GM19043 (cell line): ENCODE measurements around the gene CHMP4A.

Experiments
- ATAC-seq: cut with Tn5 transposase; IDR thresholded peaks from one replicate; pipeline ENCODE4 v1.9.1; 2021; ENCODE audit warnings: low read depth; ENCODE audit not compliant: unreplicated experiment

CHMP4A gene

DNA sequence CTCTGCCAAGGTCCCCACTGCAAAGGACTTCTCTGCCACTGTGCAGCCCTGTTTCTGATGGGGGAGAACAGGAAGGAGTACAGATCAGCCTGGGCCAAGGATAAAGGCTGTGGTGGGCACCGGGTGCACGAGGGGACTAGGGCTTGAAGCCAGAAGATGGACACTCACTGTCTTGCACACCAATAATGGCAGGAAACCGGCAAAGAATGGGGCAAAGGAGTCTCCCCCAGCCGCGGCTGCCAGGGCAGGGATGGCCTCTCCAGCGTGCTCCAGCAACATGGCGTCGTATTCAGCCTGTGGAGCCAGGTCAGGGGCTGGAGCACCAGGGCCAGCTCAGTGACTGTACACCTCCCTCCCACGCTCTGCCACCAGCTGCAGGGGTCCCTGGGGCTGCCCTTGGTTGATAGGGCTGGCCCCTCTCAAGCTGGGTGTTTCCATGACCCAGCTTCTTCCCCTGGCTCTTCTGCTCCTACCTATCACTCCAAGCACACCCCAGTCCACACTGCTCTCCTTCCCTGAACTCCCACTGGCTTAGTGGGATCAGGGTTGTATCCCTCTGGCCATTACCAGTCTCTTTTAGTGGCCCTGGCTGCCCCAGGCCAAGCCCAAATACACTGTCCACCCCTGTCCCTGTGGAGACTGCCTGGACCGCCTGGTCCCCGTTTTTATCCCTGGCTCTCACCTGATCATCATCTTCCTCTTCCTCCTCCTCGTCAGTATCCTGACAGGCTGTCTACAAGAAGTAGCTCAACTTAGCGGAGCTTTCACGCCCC is 31.0 kb downstream of the CHMP4A start:
- ATAC-seq: no peak

DNA sequence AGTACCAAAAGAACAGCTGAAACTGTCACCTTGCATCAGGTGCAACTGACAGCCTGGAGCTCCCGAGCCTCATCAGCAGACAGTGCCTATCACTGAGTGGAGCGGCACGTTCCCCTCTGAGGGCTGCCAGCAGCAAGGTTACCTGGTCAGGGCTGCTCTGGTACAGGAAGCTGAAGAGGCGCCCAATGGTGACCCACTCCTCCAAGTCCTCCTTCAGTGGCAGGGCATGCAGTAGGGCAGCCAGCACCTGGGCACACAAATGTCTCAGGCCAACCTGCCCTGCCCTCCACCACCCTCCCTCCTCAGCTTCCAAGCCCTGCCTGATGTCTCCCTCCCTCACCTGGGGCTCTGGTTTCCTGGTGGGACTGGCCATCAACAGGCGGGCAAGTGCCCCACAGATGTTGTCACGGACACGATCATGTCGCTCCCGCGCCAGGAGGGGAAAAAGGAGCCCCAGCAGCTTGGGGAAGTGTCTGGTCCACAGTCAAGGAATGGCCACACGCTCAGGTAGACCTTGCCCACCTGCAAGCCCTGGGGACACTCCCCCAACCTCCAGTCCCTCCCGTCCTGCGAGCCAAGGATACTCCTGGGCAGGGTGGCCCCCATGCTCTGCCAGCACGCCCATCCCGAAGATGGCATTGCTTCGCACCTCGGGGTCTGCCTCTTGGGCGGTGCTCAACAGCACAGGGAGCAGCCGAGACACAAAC is 31.8 kb downstream of the CHMP4A start:
- ATAC-seq: no peak

DNA sequence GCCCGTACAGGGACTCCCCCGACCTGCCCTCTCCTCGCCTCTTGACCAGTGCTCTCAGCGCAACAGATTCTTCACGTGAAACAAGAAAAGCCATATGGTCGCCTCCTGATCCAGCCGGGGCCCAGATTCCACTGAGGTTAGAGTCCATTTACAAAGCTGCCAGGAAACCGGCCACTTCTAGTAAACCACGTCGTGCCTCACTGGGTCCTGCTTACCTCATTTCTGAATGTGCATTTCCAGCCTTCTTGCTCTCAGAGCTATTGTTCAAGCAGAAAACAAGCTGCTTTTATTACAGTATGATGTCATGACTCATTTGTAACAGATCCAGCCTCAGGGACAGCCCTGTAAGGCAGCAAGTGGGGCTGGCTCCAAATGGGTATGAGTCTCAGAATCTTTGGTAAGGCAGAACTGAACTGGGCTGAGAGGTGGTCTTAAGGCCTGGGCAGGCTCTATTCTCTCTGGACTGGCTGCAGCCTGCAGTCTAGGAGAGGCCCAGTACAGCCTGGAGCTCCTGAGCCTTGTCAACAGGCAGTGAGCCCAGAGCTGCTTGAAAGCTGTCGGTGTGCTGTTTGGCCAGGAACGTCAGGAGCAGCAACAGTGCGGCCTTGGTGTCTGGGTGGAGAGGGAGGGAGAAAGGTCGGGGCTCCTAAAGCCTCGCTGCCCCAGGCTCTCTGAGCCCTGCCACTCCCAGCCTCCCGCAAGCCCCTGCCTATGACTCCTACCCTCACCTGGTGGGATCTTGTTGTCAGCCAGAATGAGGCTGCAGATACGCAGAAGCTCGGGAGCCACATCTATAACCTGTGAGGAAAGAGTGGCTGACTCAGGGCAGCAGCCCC is 33.1 kb downstream of the CHMP4A start:
- no peak for ATAC-seq

DNA sequence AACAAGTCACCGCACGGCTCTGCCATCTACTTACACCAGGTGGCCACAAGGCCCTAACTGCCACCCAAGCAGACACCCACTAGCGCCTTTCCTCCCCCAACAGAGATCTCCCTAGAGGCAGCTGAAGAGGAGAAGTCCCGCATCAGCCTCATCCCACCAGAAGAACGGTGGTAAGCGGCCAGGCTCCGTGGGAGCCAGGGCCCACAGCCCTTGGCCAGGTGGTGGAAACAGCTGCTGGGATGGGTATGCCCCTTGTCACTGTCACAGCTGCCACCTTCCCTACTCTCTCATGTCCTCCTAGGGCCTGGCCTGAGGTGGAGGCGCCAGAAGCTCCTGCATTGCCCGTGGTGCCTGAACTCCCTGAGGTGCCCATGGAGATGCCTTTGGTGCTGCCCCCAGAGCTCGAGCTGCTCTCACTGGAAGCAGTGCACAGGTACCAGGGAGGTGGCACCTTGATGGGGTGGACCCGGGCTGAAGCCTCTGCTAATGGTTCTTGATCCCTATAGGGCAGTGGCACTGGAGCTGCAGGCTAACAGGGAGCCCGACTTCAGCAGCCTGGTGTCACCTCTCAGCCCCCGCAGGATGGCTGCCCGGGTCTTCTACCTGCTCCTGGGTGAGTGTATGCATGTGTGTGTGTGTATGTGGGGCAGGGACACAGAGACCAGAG is 33.9 kb downstream of the CHMP4A start:
- no peak for ATAC-seq

DNA sequence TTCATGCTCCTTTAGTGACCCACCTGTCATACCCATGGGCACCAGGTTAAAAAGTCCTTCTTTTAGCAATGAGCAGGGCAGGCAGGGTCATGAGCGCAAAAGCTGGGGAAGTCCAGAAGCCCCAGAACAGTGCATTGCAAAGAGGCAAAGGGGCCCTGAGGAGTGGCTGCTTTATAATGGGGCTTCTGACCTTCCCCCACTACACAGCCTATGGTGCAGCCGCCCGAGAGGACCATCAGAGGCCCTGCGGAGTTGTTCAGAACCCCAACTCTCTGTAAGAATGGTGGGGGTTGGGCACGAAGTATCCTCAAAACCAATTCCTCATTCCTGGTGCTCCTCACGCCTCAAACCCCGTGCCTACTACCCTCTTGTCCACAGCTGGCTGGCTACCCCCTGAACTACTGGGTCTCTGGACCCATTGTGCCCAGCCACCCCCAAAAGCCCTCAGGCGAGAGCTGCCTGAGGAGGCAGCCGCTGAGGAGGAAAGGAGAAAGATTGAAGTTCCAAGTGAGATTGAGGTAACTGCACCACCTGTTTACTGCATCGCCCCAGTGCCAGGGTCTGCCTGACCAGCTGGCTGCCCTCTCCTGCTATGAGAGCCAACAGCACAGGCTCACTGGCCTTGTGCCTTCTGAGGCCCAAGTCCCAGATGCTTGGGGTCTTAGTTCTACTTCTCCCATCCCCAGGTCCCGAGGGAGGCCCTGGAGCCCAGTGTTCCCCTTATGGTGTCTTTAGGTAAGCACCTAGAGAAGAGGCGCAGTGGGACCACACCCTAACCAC is 34.7 kb downstream of the CHMP4A start:
- no peak for ATAC-seq

GRCh38 chr14:24177891-24178290 is 35.4 kb downstream of the CHMP4A start:
- no peak for ATAC-seq

DNA sequence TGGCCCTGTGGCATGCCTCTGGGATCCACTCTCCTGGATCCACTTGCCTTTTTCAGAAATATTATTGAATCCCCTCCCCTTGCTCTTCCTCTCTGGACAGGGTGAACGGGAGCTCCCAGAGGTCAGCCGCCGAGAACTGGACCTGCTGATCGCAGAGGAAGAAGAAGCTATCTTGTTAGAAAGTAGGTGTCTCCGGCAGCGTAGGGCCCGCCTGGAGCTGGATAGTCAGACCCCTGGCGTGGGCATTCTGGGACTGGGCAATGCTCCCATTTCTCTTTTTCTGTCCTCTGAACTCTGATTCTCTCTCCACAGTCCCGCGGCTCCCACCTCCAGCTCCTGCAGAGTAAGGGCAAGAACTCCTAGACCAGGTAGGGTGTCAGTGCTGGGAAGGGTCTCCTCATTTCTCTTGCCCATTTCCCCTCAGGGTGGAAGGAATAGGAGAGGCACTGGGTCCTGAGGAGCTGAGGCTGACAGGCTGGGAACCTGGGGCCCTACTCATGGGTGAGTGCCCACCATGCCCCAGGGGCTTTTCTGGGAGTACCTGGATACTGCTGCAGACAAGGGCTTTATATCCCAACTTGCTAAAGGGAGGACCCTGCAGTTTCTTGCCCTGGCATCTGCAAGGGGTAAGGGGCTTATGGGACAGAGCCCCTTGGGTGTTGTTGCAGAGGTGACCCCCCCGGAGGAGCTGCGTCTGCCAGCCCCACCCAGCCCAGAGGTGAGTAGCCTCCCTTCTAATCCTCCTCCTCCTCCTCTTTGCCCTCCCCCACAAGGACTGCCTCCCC is 36.1 kb downstream of the CHMP4A start:
- ATAC-seq: no peak

GRCh38 chr14:24176599-24176998 is 36.7 kb downstream of the CHMP4A start:
- no peak for ATAC-seq

DNA sequence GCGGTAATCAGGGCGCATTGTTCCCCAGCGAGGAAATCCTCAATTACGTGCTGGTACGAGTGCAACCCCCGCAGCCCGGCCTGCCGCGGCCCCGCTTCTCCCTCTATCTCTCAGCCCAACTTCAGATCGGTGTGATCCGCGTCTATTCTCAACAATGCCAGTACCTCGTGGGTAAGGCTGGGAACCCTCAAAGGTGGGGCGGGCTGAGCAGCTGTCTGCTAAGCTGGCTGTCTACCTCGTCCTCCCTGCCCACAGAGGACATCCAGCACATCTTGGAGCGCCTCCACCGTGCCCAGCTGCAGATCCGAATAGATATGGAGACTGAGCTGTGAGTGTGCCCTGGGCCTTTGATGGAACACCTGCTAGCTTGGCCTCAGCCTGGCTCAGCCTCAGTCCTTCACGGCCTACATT is 40.4 kb downstream of the CHMP4A start:
- no peak for ATAC-seq

DNA sequence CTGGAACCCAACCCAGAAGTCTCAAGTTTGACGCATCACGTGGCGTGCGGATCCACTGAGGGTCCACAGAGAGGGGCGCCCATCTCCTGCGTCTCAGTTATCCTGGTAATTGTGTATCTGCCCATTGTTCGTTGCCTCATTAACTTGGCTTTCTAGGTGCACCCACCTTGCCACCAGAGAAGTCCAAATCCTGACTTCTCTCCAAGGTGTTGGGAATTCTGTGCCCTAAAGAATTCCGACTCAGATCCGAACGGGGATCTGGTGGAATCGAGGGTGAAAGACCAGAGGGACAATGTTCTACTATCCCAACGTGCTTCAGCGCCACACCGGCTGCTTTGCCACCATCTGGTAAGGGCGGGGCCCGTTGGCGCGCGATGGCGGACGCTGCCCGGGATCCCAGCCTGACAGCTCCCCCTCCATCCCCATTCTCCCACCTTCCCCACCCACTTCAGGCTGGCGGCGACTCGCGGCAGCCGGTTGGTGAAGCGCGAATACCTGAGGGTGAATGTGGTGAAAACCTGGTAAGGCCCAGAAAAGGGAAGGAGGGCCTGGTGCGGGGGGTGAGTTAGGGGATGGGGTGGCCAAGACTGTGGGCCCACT is 40.9 kb downstream of the CHMP4A start:
- no peak for ATAC-seq

DNA sequence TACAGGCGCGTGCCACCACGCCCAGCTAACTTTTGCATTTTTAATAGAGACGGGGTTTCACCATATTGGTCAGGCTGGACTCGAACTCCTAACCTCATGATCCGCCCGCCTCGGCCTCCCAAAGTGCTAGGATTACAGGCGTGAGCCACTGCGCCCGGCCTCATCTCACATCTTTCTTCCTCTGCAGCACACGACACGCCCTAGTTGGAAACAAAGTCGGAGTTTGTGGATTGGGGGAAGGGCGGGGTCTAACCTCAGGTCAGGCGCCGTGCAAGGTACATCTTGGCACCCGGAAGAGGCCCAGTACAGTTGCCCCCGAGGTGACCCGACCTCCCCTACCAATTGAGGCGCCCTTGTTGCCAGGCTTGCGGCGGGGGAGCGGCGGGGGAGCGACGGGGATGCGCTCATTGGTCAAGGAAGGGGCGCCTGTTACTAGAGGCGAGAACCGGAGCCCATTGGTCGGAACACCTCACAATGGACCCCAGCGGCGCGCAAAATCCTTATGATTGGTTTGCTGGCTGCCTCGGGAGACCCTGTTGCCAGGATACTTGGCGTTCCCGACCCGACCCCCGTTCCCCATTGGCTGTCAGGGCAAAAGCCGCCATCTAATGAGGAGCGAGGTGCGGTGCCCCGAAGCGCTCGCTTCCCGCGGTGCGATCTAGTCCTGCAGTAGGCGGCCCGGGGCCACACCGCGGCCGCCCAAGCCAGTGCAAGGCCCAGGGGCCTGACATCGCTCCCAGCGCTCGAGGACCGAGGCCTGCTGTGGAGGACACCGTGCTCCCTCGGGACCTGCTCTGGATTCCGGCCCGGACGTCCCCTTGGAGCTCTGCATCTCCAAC is 41.6 kb downstream of the CHMP4A start, which contains the start of gene REC8:
Gene REC8, plus strand, starts transcription at position 659 of the 839 bp plus-strand sequence. CDS start 473 bp downstream, outside the sequence.
- ATAC-seq: peak; percentile 83

- ATAC-seq: no peak
Measured at GRCh38 chr14:24167469-24168114, 45.7 kb downstream of the CHMP4A start.

GRCh38 chr14:24165785-24166184 is 47.5 kb downstream of the CHMP4A start:
- ATAC-seq: no peak

DNA sequence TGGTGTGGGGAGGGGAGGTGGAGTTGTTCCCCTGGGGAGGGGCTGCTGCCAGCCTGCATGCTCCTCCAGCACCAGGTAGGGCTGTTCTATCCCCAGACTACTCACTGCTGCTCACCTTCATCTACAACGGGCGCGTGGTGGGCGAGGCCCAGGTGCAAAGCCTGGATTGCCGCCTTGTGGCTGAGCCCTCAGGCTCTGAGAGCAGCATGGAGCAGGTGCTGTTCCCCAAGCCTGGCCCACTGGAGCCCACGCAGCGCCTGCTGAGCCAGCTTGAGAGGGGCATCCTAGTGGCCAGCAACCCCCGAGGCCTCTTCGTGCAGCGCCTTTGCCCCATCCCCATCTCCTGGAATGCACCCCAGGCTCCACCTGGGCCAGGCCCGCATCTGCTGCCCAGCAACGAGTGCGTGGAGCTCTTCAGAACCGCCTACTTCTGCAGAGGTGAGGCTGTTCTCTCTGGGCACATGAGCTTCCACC is 48.7 kb downstream of the CHMP4A start:
- ATAC-seq: no peak

DNA sequence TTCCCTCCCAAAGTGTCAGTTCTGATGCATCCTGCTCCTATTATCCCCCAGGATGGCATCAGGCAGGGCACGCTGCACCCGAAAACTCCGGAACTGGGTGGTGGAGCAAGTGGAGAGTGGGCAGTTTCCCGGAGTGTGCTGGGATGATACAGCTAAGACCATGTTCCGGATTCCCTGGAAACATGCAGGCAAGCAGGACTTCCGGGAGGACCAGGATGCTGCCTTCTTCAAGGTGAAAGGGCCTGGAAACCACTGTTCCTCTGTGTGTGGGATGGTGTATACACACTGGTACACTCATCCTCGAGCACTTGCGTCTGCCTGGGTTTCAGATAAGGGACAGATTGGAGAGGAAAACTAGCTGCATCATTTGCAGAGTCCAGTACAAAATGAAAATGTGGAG is 51.2 kb downstream of the CHMP4A start:
- no peak for ATAC-seq

GRCh38 chr14:24160850-24161804 is 52.2 kb downstream of the CHMP4A start, which contains the start of gene IRF9:
Gene IRF9, plus strand, starts transcription at chr14:24161265. Its CDS starts 880 bp downstream, at chr14:24162145.
- ATAC-seq: peak; percentile 80
